Measurements from ENCODE around the gene RASAL2.
"Not testable (repeated sequence)": the region's sequence is repeated elsewhere in the genome, so short reads cannot be mapped to it uniquely, and the experiment has no call there.

Gene RASAL2

GRCh38 chr1:178241057-178241456 is 147.2 kb downstream of the RASAL2 start:
- no peak for DNase-seq

DNA sequence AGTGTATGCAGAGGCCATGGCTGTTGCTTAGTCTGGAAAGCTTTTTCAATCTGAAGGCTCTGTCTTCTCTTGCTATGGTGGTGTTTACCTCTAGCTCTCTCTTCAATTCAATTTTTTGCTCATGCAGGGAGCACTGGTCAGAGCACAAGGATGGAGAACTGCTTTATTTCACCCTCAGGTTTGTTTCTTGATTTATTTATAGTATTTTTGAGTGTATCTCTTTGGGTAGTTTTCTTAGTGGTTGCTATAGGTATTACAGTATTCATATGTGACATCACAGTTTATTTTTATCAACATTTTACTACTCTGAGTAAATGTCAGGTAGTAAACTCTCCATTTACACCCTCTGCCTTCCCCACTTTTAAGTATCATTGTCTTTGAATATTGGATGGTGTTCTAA is 147.9 kb downstream of the RASAL2 start:
- no peak for DNase-seq

DNA sequence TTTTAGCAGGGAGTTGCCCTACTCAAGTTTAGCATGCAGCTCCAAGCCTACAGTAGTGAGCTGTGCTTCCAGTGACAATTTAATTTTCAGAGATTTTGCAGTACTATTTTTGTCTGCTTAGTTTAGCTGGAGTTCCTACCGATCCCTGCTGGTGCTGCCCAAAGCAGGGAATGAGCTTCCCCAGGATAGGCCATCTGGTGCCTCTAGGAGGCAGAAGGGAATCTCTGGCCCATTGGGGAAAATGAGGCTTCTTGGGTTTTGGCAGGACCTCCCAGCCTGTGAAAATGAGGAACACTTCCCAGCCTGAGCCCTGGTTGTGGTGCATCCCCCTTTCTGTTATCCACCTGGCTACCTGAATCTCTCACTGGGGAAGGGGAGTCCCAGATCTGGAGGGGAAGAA is 149.2 kb downstream of the RASAL2 start:
- DNase-seq: no peak

GRCh38 chr1:178243890-178244289 is 150.0 kb downstream of the RASAL2 start:
- DNase-seq: no peak

DNA sequence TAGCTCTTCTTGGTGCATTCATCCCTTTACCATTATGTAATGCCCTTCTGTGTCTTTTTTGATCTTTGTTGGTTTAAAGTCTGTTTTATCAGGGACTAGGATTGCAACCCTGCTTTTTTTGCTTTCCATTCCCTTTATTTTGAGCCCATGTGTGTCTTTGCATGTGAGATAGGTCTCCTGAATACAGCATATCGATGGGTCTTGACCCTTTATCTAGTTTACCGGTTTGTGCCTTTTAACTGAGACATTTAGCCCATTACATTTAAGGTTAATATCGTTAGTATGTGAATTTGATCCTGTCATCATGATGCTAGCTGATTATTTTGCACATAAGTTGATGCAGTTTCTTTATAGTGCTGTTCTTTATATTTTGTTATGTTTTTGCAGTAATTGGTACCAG is 154.4 kb downstream of the RASAL2 start:
- not testable (repeated sequence) for DNase-seq

- DNase-seq: not testable (repeated sequence)
Measured at GRCh38 chr1:178253581-178253980, 159.7 kb downstream of the RASAL2 start.

GRCh38 chr1:178254433-178254832 is 160.5 kb downstream of the RASAL2 start:
- DNase-seq: no peak

GRCh38 chr1:178258536-178258935 is 164.6 kb downstream of the RASAL2 start:
- DNase-seq: no peak

GRCh38 chr1:178262120-178262500 is 168.2 kb downstream of the RASAL2 start:
- DNase-seq: no peak

DNA sequence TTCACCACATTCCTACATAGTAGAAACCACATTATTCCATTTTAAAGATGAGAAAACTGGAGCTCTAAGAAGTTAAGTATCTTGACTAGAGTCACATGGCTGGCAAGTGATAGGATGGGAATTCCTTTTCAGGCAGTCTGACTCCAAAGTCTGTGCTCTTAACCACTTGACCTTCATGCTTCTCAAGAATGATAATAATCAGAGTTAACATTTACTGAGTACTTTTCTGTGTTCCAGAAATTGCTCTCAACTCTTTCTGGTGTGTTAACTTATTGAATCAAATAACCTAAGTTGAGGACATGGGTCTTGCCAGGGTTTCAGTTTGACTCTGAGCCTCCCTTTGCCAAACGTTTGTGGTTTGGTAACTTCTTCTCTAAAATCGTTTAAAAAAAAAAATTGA is 169.4 kb downstream of the RASAL2 start:
- no peak for DNase-seq

DNA sequence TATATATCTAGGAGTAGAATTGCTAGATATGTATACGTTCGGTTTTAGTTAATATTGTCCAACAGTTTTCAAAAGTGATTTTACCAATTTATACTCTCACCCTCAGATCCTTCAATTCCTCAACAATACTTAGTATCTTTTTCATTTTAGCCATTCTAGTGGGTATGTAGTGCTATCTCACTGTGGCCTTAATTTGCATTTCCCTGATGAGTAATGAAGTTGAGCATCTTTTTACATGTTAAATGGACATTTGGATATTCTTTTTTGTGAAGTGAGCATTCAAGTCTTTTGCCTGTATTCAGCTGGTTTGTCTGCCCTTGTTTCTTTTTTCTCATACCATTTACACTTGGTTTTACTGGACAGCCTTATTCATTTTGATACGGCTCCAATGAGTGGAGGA is 172.2 kb downstream of the RASAL2 start:
- DNase-seq: no peak

GRCh38 chr1:178266619-178267066 is 172.7 kb downstream of the RASAL2 start:
- DNase-seq: no peak

GRCh38 chr1:178267646-178268094 is 173.8 kb downstream of the RASAL2 start:
- DNase-seq: no peak

GRCh38 chr1:178271471-178271870 is 177.6 kb downstream of the RASAL2 start:
- no peak for DNase-seq

DNA sequence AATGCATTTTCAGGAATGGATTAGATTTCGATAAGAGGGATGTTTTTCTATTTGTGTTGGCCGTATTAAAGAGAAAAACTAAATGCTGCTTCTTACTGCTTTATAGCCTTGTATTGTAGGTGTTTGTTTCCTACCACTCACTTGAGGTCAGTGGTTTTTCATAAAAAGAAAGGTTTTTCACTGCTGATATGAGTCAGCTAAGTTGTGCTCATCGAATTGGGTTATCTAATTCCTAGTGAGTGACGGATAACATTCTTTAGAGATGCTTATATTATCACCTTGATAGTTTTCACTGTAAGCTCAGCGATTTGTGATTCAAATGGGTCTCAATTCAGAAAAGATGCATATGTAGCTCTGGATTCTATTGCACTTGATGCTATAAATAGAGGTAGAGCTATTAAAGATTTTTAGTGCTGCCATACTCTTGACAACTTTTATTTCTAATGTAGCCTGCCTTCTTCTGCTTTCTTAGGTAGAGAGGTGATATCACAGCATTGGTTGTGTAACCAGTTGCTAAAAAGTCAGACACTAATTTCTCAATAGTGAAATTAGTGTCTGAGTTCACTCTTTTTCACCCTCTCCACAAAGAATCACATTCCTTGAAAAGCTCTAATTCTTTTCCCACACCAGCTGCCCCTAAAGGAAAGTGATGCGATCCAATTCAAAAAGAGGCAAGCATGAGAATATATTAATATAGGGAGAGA is 180.0 kb downstream of the RASAL2 start:
- no peak for DNase-seq

- DNase-seq: no peak
Measured at GRCh38 chr1:178275049-178275448, 181.1 kb downstream of the RASAL2 start.

- DNase-seq: no peak
Measured at GRCh38 chr1:178275553-178275952, 181.6 kb downstream of the RASAL2 start.

DNA sequence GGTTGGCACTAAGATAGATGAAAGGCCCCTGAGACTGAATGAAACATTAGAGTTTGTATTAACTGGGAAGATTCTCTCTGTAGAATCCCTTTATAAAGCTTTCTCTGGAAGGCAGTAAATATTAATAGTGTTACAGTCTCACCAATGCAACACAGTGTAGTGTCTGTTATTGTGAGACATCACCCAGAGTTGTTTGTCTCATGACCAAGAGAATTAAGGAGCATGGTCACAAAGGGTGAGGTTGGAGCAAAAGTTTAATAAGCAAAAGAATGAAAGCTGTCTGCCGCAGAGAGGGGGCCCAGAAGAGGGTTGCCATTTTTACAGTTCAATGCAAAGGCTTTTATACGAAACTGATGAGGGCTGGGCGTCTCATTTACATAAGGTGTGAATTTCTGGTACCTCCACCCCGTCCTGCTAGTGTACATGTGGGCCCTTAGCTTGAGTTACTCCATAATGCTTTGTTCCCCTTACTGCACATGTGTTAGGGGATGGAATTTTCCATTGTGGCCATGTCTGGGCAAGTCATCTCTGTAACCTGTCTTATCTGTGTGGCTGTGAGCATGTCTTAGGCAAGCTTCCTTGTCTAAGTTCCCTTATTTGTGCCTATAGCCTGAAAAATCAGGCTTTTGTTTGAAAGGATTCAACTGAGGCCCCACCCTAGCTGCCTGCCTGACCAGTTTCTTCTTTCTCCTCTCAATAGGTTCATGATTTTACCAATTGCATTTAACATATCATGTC is 184.1 kb downstream of the RASAL2 start:
- no peak for DNase-seq

DNA sequence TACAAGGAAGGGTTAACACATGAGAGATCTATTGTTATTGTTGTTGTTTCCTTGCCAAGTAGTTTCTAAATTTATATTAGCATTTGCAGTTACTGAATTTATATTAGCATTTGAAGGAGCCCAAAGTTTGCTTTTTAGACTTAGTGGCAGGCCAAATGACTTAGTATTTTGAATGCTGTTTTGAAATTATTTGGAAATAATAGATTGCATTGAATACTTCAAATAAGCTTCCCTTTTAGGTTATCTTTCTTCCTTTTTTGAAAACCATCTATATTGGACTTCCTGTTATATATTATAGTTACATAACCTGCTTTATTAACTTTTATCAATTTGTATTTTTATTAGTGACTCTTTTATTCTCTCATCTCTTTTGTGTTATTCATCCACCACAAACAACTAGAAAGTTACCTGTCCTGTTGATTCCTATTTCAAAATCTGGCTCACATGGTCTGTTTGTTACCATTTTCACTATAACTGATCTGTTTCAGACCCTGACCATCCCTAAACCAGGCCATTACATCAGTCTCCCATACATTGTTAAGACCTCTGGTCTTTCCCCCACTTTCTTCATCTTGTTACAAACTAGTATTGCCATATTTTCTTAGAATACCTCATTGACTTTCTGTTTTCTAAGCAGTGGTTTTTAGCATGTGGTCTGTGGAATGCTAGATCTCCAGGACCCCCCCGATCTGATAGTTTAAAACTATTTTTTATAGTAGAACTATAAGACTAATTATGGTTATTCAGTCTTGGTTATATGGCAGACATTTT is 185.2 kb downstream of the RASAL2 start:
- DNase-seq: no peak

DNA sequence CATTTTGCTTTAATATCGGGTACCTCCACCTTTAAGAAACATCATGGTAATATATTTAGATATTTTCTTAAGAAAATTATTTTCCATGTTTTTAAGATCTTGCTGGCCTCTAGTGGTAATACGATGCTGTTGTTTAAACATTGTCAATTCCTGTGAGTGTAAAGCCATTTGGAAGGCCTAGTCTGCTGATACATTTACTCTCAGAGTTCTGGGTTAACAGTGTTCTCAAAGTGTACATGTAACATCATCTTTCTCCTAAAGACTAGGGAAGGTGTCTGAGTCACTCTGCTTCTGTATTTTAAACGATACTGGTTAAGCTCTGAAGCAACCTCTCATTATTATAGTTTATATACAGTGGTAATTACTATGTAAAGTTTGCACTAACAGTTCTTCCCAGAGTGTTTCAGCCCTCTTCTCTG is 189.1 kb downstream of the RASAL2 start:
- no peak for DNase-seq

DNA sequence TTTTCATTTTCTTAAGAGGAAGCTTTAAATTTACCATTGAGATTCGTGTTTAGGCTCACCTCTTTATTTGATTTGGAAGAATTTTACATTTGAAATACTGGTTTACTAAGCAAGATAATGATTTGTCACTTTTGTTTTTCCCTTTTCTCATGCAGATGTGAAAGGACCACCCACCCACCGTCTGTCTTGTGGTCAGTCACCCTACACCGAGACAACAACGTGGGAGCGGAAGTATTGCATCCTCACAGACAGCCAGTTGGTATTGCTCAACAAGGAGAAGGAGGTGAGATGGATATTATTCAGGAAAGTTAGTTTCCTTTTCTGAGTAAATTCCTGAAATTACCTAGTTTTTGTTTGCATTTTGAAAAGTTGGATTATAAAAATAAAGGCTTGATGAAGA is 189.5 kb downstream of the RASAL2 start:
- no peak for DNase-seq

- DNase-seq: no peak
Measured at GRCh38 chr1:178284058-178284457, 190.2 kb downstream of the RASAL2 start.

DNA sequence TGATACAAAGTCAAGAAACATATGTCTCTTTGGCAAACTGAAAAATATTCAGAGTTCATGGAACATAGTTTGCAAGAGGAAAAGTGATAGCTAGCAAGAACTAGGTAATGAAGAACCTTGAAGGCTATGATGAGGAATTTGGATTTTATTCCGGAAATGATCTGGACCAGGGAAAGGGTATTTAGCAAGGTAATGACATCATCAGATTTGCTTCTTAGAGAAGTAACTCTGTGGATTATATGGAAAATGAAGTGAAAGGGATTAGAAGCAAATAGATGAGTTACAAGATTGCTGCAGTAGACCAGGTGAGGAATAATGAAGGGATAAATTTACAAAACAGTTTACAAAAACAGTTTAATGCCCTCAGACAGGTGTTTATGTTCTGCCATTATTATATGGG is 197.3 kb downstream of the RASAL2 start:
- DNase-seq: no peak

- no peak for DNase-seq
Measured at GRCh38 chr1:178294654-178295053, 200.8 kb downstream of the RASAL2 start.

All from NCI-H187 treated with DMSO at 0.1 percent for 48 hours (cell line).